ENCODE measurements around the gene CPT2. TPM values are rescaled to one million over a fixed set of nuclear protein-coding genes. Genes with fewer than 3 reads are reported as not detected.

Gene CPT2
- total RNA-seq, 4 donors from 2014 or later, result 23.4 to 33.9 (median 27.5) TPM

GRCh38 chr1:53238197-53239155, 41.9 kb downstream of the CPT2 start, which contains the start of gene MAGOH:
MAGOH (minus strand) TSS chr1:53238518; CDS start chr1:53238448, 70 bp downstream.
- H3K4me3 ChIP-seq (replicated peaks in 1 of 3), result peak within 1 kb of the TSS; percentile 36 to 85 (median 77)
- peaks cover 17 to 18% of the 10 kb centered on the region in 2 donors for H3K36me3 ChIP-seq
- H3K4me1 ChIP-seq, result peaks cover 12 to 15% of the 10 kb centered on the region in 2 donors
- no peaks in the 10 kb centered on the region for H3K9me3 ChIP-seq
- TF ChIP-seq POLR2A (IDR thresholded peaks at IDR 0.05) (peak in 1 of 2 donors; percentile 79), CTCF (IDR thresholded peaks at IDR 0.05) (peak in 1 of 6 experiments; percentile 9)
- H3K27ac ChIP-seq, result peak within 1 kb of the TSS; percentile 48 to 71 (median 71)
- DNase-seq, result peak; percentile 94
- WGBS, 2 donors, result 8 to 9% methylated on average over 34 to 39 of the region's 64 CpGs
- no peaks in the 10 kb centered on the region for H3K27me3 ChIP-seq
- intact Hi-C loops (cut with DNase I), result no loop called here

- peaks cover 0 to 4% of the 10 kb centered on the region in 2 donors for H3K36me3 ChIP-seq
- no peak for DNase-seq
- peaks cover 12 to 14% of the 10 kb centered on the region in 2 donors for H3K4me1 ChIP-seq
- intact Hi-C loops (cut with DNase I), result no loop called here
- no peak for TF ChIP-seq POLR2A (IDR thresholded peaks at IDR 0.05)
- TF ChIP-seq CTCF (IDR thresholded peaks at IDR 0.05), result no peak
- no peak overlapping the region for H3K4me3 ChIP-seq (replicated peaks in 1 of 3)
- H3K9me3 ChIP-seq, result no peaks in the 10 kb centered on the region
- WGBS, 2 donors, result 91 to 92% methylated on average over 2 of the region's 2 CpGs
- no peaks in the 10 kb centered on the region for H3K27me3 ChIP-seq
- no peak overlapping the region for H3K27ac ChIP-seq
These were observed 45.2 kb downstream of the CPT2 start for GRCh38 chr1:53241828-53242227.

- DNase-seq, result no peak
- Histone ChIP-seq H3K4me3 (replicated peaks in 1 of 3) (no peak overlapping the region), H3K4me1 (peaks cover 8 to 9% of the 10 kb centered on the region in 2 donors), H3K36me3 (peaks cover 0 to 4% of the 10 kb centered on the region in 2 donors), H3K9me3 (no peaks in the 10 kb centered on the region), H3K27me3 (no peaks in the 10 kb centered on the region), H3K27ac (no peak overlapping the region)
- WGBS, 2 donors, result 75 to 78% methylated on average over 4 of the region's 4 CpGs
- intact Hi-C loops (cut with DNase I), result no loop called here
- TF ChIP-seq CTCF (IDR thresholded peaks at IDR 0.05), result no peak
- no peak for TF ChIP-seq POLR2A (IDR thresholded peaks at IDR 0.05)
These were observed 45.8 kb downstream of the CPT2 start for GRCh38 chr1:53242381-53242780.

- no peak overlapping the region for H3K4me3 ChIP-seq (replicated peaks in 1 of 3)
- WGBS, 2 donors, result 76 to 77% methylated on average over 4 of the region's 4 CpGs
These were observed 47.5 kb downstream of the CPT2 start for GRCh38 chr1:53244141-53244540.

GRCh38 chr1:53246261-53247134, 49.9 kb downstream of the CPT2 start:
- intact Hi-C loops (cut with DNase I), result no loop called here
- no peak overlapping the region for H3K4me3 ChIP-seq (replicated peaks in 1 of 3)
- TF ChIP-seq POLR2A (IDR thresholded peaks at IDR 0.05), result no peak
- TF ChIP-seq CTCF (IDR thresholded peaks at IDR 0.05), result no peak
- no peaks in the 10 kb centered on the region for H3K27me3 ChIP-seq
- WGBS, 2 donors, result 80 to 85% methylated on average over 4 of the region's 4 CpGs
- H3K36me3 ChIP-seq, result peaks cover 0 to 4% of the 10 kb centered on the region in 2 donors
- H3K9me3 ChIP-seq, result no peaks in the 10 kb centered on the region
- peaks cover 8 to 21% of the 10 kb centered on the region in 2 donors for H3K4me1 ChIP-seq
- DNase-seq, result no peak
- H3K27ac ChIP-seq, result no peak overlapping the region

More at GRCh38 chr1:53244141-53244540, 47.5 kb downstream of the CPT2 start:
- Histone ChIP-seq H3K27me3 (no peaks in the 10 kb centered on the region), H3K9me3 (no peaks in the 10 kb centered on the region), H3K36me3 (peaks cover 0 to 4% of the 10 kb centered on the region in 2 donors), H3K27ac (no peak overlapping the region), H3K4me1 (peaks cover 3 to 12% of the 10 kb centered on the region in 2 donors)
- no peak for DNase-seq
- intact Hi-C loops (cut with DNase I), result no loop called here
- TF ChIP-seq POLR2A (IDR thresholded peaks at IDR 0.05), result no peak
